GM19372 (cell line): Measurements from ENCODE around the gene DST.

Source experiments
- ATAC-seq: cut with Tn5 transposase; IDR thresholded peaks from one replicate; pipeline ENCODE4 v1.9.1; 2021; ENCODE audit warnings: mild to moderate bottlenecking, low read depth, moderate library complexity; ENCODE audit not compliant: unreplicated experiment

DST gene

DNA sequence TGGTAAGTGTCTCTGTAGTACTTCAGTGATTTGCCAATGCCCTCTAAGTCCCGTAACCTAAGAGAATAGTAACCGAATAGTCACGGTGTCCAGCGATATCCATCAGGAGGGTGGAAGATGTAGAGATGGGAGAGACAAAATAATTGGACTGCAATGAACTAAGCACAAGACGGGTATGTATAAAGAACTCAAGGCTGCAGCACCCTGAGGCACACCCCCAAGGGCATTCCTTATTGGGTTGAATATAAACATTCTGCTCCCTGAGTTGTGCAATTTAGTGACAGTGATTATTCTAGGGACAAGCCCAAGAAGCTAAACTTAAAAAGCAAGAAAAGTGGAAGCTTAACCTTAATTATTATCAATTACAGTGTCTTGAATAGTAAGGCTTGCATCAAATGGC is 14.6 kb downstream of the DST start:
- no peak for ATAC-seq

DNA sequence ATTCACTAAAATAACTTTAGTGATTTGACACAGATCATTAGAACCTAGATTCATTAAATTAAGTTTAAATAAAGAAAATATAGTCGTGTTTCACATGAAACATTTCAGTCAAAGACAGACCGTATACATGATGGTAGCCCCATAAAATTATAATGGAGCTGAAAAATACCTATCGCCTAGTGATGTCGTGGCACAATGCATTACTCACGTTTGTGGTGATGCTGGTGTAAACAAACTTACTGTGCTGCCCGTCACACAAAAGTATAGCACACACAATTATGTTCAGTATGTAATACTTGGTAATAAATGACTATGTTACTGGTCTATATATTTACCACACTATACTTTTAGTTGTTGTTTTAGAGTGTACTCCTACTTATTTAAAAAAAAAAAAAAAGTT is 17.3 kb downstream of the DST start:
- no peak for ATAC-seq

DNA sequence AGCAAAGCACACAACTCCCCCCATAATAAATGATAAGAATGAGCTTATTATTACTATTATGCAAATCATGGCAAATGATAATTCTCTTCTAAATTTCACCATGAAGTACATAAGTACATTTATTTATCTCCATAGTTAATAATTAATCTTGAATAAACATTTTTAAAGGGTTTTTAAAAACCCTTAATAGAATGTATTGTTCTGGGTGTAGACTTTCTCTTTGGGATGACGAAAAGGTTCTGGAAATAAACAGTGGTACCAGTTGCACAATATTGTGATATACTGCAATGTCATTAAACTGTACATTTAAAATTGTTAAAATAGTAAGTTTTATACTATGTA is 18.0 kb downstream of the DST start:
- no peak for ATAC-seq

DNA sequence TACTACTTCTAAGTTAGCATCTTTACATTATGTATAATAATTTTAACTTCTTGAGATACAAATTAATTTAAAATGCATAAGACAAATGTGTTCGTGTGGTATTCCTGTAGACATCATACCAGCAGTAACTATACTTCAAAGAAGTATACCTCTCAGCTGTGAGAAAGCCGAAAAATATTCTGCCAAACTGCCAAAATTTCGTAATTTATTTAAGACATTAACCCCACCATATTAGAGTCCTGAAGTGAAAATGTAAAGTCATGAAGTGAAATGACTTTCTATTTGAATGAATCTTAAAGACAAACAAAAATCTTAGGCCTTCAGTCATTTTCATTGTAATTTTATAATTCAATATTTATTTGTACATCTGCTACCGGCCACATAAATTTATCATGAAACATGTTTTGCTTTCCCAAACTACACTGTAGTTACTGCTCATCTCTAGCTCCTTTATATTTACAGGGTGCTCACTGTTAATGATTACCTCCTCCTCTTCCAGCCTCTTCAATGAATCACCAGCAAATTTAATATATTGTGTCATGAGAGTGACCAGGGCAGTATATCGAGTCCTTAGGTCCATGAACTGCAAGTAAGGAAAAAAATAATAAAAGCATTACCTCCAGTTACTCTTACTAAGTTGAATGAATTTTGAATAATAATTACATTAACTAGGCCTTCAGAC is 18.5 kb downstream of the DST start:
- no peak for ATAC-seq

DNA sequence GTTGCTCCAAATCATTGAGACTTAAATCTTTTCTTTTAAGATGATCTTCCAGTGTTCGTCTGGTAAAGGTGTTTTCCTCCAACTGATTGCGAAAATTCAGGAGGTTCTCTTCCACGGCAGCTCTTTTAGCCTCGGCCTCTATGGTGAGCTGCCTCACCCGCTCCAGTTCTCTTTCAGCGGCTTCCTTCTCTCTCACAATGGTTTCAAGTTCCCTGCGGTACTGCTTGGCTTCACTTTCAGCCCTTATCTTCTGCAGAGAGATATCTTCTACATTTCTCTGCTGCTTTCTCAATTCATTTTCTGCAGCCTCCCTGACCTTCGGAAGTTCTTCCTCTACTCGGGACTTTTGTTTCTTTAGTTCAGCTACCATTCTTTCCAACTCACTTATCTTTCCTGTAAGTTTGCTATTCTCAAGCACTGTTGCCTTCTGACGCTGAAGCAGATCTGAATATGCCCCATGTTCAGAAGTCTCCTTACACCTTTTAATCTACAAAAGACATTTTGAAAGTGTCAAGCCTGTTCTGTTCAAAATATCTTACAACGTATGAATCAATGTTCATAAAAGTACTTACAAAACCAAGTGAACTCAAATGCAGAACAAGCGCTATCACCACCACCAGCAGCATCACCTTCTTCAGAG is 22.3 kb downstream of the DST start:
- no peak for ATAC-seq

DNA sequence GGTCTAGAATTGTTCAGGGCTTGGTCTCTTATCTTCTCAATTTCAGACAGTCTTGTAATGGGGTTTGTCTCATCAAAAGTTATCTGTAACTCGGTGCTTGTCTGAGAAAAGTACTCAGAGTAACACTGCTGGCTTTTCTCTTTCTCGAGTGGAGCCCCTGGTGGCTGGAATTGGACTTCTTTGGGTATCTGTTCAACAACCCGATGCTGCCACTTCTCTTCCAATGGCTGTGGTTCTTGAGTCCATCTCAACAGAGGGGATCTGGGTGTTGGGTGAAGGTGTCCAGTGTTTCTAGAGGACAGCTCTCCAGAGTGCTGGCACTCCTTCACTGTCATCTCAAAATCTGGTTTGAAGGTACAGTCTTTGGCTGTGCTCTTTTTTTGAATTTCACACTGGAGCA is 24.6 kb downstream of the DST start:
- ATAC-seq, result no peak

DNA sequence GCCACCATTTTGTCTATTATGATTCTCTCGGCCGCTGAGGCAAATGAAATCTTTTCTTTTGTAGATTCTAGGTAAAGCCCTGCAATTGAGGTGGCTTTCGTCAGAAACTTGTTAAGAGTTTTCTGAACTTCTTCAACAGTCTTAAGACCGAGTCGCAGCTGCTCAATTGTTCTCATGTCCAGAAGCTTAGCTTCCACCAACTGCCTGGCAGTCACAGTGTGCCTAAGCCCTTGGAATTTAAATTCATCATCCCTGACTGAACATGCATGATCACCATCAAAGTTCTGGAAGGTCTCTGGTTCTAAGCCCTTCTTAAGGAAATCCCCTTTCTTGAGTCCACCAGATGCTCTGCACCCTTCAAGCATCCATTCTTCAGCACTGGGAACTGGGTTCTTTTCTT is 25.7 kb downstream of the DST start:
- ATAC-seq, result no peak

DNA sequence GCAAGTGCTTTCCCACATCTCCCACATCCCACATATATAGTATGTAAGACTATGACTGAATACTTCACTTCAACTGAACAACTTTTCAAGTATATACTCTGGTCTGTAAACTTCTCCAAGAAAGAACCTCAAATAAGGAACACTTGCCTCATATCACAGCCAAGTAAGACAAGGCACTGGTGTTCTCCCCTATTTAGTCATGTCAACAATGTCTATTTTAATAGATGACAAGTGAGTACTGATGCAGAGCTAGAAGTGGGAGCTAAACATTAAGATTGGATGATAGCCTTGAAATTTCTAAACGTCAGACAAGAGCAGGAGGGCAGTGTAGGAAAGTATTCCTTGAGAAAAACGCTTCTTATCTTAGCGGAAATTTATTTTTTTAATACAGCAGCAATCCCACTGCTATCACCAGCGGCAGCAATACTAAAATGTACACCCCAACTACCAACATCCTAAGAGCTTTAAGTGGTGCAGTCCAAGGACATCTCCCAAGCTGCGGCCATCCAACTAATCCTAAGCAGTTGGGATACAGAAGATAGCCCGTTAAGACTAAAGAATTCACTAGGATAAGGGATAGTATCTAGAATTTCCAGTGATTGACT is 29.3 kb downstream of the DST start:
- no peak for ATAC-seq

DNA sequence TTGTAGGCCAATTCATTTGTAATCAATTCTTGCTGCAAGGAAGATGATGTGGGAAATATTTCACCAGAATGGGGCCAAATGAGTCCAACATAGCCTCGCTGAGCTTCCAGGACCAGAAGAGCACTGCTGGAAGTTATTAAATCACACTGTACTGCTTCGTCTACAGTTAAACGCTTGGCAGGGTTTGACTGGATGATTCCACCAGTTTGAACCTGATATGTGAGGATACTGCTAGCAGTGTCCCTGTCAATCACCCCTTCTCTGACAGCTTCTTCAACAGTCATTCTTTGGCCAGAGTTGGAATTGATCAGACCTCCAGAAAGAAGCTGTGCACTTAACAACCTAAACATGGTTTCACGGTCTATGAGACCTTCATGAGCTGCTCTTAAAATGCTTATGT is 34.4 kb downstream of the DST start:
- ATAC-seq, result no peak

DNA sequence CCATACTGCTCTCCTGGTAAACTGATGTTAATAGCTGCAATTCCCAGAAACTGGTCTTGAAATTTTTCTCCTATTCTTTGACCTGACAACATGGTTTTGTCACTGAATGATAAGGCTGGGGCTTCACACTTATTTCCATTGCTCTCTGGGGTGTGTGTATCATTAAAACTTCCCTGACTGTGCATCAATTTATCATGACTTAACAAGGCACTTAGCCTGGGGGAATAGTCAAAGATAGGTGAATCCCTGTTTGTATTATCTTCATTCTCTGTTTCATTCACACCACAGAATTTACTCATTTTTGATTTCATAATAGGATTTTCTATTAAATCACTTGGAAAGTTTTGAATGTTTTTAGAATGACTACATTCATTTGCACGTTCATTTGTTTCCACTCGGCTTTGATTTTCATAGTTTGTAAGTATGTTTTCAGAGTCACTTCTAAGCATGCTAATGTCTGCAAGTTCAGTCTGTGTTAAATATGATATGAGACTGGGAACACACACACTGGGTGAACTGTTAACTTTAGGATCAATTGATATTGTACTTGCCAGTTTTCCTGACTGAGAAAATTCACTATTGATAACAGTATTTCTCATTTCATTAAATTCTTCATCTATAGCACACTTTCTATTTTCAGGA is 35.5 kb downstream of the DST start:
- no peak for ATAC-seq

DNA sequence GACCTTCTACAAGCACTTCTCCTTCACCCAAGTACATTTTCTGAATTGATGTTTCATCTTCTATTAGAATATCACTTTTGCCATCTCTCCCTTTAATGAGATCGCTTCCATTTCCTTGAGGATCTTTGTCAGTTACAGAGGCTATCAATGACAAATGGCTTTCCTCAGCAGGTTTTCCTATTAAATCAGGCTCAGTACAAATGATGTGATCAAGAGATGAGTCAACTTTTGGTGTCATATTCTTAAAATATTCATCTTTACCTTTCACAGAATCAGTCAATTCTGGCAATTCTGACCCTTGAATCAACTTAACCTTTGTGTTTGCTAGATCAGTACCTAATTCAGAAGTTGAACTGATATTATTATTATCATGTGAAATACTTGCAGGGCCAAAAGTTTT is 37.3 kb downstream of the DST start:
- ATAC-seq, result no peak

DNA sequence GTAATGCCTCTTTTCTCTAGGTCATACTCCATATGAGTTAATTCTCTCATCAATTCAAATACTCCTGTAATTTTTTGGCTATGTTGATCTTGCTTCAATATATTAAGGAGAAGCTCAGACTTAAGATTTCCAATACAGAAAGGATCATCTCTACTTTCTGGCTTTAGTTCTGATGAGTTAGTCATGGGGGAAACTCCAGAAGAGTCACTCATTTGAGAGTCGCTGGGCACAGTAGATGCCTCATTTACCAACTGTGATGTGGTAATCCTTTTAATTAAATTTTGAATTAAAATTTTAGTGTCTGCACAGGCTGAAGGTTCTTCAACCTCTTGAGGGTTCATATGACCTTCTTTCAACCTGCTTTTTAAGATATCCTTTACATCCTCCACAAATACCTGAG is 38.5 kb downstream of the DST start:
- no peak for ATAC-seq

DNA sequence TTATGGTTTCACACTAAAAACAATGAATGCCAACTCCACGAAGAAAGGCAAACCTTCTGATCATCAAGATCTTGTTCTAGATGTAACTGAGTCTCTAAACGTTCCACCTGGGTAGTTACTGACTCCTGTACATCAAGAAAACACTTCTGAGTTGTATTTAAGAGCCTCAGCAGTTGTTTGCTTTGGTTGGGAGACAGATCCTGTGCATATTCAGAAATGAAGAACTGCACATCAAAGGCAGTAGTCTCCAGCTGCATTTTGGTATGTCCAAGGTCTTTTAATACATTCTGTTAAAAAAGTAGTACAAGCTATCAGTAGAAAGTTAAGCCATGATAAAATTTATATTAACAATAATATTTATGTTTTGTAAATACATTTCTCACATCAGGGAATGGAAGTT is 41.3 kb downstream of the DST start:
- no peak for ATAC-seq

DNA sequence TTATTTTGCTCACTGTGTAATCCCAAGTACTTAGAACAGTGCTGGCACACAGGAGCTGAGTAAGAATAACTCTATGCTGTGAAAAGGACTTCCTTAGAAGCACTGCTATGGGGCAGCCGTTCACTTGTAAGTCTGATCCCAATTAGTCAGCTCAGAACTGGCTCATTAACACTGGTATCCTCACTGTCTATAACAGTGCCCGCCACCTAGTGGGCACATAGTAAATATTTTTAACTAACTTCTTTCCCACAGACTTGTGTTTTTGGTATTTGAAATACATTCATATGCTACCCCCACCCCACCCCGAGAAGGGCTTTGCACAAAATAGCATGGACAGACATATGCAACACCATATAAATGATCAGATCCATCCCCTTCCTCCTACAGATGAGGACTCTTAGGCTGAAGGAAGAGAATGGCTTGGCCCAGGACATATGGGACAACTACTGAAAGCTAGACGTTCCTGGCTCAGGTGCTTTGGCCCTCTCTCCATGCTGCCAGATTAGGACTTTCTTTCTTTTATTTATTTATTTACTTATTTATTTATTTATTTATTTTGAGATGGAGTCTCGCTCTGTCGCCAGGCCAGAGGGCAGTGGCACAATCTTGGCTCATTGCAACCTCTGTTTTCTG is 47.1 kb downstream of the DST start:
- ATAC-seq, result peak; percentile 42

DNA sequence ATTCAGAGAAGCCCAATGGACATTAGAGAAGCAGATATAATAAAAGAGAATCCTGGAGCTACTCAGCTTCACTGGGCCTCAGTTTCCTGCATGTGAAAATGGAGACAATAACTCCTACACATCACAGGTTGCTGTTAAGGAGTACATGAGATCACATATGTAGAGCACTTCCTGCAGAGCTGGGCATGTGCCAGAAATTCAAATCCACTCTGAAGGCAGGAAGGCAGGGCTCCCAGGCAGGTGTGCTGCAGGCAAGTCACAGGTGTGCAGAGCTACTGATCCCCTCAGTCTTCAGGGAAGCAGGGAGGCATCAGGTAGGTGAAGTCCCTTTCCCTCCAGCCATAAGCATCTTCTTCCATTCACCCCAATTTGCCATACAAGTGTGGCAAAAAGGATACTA is 48.0 kb downstream of the DST start:
- no peak for ATAC-seq

DNA sequence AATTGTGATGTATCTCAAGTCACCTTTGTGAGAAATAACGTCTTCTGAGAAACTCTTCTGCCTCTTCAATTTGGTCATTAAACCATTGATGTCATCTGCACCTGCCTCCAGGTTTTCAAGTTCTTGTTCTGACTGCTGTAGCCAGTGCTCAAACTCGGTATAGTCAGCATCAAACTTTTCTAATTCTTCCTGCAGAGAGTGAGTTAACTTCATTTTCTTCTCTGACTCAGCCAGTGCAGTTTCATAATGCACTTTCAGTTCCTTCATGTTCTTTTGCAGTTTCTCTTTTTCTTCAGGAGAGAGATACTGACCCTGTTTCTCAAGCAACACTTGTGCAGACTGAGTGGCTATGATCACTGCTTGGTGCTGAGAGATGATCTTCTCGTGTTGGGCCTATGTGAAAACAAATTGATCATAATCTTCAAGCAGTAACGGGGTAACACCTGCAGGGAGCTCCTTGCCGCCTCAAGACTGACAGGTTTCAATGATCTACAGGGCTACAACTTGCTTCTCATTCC is 48.8 kb downstream of the DST start:
- ATAC-seq, result peak; percentile 84

DNA sequence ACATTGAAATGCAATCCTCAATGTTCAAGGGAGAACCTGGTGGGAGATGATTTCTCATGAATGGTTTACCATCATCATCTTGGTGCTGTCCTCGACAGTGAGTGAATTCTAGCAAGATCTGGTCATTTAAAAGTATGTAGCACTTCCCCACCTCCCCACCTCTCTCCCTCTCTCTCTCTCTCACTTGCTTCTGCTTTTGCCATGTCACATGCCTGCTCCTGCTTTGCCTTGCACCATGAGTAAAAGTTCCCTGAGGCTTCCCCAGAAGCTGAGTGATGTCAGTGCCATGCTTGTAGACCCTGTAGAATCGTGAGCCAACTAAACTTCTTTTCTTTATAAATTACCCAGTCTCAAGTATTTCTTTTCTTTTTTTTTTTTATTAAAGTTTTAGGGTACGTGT is 60.5 kb downstream of the DST start:
- ATAC-seq, result no peak

DNA sequence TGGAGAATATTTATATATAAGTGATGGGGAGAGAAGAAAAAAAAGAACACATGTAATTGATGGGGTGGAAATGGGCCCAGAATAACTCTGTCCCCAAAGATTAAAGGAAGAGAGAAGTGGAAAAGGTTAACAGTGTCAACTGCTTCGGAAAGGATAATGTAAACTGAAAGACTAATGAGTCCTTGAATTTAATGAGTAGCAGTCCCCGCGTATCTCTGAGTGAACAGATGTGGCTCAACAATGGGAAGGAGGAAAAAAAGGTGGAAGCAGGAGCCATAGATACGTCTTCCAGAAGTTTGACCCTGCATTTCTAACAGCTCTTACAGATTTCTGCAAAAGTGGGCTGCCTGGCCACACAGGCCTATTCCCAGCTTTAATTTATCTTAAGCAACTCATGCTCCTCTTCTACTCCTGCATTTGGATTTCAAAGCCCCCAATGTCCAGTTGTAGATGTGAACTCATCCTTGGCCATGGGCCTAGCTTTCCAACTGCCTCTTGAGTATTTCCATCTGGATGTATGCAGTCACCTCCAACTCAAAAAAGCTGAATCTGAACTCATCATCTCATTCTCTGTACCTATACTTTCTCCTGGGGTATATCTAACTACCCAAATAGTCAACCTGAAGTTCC is 61.3 kb downstream of the DST start:
- ATAC-seq, result no peak

DNA sequence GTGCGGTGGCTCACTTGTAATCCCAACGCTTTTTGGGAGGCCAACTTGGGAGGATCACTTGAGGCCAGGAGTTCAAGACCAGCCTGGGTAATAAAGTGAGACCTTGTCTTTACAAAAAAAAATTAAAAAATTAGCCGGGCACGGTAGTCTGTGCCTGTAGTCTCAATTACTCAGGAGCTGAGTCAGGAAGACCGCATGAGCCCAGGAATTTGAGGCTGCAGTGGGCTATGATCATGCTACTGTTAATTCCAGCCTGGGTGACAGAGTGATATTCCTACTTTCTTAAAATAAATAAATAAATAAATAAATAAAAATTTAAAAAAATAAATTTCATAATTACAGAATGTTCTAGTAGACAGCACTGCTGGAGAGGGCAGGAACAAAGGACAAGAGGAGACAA is 62.4 kb downstream of the DST start:
- no peak for ATAC-seq

DNA sequence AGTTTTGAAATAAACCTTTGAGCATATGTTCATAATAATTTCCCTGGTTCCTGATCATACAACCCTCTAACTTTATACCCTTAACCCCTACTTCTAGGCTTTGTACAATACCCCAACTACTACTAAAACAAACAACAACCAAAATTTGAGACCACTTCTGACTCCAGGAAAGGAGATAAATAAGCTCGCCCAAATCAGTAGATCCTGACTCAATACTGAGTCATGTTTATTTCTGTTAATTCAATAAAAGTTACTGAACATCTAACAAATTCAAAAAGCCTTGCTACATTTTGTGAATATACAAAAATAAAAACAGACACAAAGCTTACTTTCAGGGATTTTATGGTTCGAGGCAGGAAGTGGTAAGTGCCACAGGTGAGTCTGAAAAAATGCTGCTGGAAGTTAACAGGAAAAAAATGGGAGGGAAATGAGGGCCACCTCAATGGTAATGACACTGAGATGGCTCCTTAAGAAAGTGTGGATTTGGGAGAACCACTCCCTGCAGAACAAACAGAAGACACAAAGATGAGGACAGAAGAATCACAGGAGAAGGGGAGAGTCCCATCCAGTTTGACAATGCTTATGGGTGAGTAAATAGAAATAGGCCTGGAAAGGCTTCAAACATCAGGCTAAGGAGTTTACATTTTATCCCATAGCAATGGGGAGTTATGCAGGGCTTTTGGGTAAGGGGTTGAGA is 63.4 kb downstream of the DST start:
- no peak for ATAC-seq
